HG02840 (cell line): Measurements from ENCODE around the gene NARS2.
"Not testable (repeated sequence)": the region's sequence is repeated elsewhere in the genome, so short reads cannot be mapped to it uniquely, and the experiment has no call there.

ENCODE experiments used
- ATAC-seq: cut with Tn5 transposase; IDR thresholded peaks from one replicate; pipeline ENCODE4 v1.9.1; 2021; ENCODE audit warnings: mild to moderate bottlenecking, moderate library complexity, moderate number of reproducible peaks; ENCODE audit not compliant: unreplicated experiment, low FRiP score

The NARS2 gene

DNA sequence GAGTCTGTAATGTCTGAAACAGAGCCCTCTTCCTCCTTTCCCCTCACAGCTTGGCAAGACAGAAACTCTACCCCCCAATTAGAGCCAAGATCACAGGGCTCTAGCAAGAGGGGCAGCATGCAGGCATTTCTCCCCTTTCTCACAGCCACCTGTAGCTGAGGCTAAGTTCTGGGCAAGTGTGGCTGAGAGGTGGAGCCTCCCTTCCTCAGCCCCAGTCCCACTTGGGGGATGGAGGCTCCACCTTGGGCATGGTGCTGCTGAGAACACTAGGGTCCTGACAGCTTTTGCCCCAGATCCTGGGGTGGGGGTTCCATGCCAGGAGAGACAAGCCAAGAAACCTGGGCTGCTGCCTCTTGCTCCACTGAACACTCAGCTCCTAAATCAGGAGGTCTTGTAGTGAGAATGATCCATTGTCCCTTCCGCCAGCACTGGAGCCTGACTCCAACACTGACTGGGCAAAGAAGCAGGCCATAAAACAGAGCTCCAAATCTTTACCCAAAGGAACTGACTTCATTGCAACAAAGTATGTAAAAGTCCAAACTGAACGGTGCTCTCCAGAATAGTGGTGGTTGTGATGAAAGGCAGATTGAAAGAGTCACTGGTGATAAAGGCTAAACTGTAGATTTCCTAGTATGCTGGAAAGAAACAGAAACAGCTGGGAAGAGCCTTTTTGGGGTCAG, 25.6 kb downstream of the NARS2 start:
- no peak for ATAC-seq

DNA sequence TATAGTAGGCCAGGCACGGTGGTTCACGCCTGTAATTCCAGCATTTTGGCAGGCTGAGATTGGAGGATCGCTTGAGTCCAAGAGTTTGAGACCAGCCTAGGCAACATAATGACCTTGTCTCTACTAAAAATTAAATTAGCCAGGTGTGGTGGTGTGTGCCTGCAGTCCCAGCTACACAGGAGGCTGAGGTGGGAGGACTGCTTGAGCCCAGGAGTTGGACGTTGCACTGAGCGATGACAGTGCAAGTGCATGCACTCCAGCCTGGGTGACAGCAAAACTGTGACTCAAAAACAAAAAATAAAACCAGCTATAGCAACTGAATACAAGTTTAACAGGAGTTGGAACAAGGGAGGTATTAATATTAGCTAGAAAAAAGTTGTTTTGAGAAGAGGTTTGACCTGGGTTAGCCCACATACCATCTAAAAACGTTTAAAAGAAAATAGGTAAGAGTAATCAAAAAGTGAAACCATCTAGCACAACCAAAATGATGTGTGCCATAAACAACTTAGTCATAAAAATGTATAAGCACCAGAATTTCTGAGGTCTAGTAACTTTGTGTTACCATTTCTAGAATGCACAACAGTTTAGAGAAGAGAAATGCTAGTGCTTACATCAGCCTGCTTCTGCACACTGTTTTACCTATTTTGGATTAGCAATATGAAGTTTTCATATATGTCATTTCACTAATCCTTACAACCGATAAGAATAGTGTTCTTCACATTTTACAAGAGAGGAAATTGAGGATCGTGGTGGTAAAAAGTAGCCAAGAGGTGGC, 26.5 kb downstream of the NARS2 start:
- no peak for ATAC-seq

- no peak for ATAC-seq
Observed at GRCh38 chr11:78542007-78542406, 32.7 kb downstream of the NARS2 start.

DNA sequence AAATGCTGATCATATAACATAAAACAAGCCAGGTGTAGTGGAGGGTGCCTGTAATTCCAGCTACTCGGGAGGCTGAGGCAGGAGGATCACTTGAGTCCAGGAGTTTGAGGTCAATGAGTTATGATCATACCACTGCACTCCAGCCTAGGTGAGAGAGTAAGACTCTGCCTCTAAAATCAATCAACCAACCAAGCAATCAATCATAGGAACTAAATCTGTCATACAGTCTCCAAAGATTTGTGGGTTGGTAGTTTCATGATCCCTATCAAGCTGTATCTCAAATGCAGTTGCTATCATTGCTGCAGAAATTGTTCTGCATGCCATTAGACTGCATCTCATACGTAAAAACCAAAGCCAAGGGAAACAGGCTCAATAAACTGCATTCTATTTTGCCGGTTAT, 33.1 kb downstream of the NARS2 start:
- no peak for ATAC-seq

DNA sequence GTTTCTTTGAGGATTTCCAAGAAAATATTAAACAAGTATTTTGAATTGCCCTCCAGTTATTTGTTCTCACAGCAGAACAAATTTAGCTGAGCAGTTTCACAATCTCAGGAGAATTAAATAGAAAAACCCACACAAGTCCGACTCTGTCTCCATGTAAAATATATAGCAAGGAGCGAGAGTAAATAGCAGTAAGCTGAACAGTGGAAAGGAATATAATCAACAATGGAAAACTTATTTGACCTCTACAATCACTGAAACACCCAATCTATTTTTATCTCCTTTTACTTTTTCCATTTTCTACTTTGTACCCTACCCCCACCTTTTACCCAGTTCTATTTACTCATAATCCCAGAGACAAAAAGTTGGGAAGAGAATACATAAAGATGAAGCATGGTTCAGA, 34.4 kb downstream of the NARS2 start:
- ATAC-seq, result no peak

- ATAC-seq, result no peak
Observed at GRCh38 chr11:78539506-78539905, 35.2 kb downstream of the NARS2 start.

DNA sequence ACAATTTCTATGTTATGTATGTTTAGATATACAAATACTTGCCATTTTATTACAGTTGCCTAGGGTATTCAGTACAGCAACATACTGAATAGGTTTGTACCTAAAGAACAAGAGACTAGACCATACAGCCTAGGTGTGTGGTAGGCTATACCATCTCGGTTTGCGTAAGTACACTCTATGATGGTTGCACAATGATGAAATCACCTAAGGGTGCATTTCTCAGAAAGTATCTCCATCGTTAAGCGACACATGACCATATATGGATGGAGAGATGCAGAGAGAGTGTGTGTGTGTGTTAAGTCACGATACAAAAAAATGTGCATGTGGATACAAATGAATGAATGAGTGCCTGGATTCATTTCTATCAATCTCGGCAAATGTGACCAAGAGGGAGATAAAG, 37.7 kb downstream of the NARS2 start:
- no peak for ATAC-seq

DNA sequence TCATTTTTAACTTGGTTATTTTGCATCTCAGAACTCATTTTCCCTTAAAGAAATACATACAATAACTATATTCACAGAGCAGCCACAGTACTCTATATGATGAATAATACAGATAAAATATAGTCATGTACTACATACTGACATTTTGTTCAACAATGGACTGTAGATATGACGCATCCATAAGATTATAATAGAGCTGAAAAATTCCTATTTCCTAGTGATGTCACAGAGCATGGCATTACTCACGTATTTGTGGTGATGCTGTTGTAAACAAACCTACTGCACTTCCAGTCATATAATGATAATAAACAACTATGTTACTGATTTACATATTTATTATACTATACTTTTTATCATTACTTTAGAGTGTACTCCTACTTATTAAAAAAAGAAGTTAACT, 38.7 kb downstream of the NARS2 start:
- no peak for ATAC-seq

DNA sequence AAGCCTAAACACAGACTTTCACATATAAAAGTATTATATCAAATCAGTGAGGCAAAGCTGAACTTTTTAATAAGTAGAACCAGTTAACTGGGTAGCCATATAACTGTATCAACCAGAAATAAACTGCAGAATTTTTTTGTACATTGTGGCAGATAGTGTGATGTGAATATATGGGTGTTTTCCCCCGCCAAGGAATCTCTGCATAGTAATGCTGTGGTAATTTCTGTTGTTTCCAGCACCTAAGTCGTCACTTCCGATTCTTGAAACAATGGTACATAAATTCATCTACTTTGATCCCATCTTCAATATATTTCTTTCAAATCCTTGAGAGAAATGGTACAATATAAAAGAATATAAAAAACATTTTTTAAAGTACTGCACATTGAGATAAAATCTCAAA, 39.6 kb downstream of the NARS2 start:
- no peak for ATAC-seq

DNA sequence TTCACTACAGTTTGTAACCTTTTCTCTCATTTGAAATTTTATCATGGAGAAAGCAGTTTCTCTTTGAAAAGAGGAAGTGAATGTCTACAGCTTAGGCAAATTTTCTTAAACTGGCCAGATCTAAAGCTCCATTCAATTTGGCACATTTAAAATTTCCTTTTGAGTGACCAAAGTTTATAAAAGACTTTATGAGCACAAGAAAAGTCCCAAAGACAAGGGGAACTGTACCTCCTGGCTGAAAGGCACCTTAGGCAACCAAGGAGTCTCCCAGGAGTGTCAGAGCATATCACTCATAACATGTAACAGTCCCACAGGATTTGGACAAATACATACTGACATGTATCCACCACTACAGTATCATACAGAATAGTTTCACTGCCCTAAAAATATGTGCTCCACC, 41.3 kb downstream of the NARS2 start:
- ATAC-seq, result peak; percentile 55

DNA sequence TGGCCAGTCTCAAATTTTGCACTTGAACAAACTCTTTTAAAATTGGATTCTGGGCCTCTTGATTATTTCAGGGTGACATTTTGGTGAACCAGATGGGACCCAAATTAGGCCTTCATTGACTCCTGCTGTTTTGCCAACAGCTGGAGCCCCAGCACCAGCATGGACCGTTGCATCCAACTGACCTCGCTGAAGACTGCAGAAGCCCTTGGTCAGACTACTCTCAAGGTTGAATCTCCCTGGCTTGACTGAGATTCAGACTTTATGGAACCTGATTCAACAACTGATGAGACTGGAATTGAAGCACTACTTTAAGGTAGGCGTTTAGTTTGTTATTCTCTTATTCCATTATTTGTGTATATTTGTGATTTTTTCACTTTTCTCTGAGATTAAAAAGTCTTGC, 41.7 kb downstream of the NARS2 start:
- peak; percentile 37 for ATAC-seq

DNA sequence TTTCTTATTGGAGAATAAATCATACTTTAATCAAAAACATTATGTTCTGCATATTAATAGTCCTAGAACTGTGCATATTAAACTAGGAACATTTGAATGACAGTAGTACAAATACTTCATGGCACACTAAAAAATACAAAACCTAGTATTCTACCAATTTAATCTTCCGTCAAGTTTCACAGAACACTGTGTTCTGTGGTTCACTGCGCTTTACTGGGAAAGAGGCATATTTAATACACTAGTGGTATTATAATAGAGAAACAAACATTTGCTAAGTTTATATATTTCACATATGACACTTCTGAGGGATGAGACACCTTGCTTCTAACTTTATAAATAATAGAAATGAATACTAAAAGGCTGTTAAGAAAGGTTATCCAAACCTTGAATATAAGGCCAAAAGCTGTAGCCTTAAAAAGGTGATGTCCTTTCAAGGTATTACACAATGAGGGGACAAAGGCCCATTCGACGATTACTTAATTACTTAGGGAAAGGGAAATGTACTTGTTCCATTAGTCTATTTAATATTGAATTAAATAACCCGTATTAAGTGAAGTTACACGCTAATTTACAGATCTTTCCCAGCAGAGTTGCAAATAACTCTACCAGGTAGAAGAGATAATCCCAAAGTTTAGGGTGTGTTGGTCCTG, 48.0 kb downstream of the NARS2 start:
- ATAC-seq, result no peak

- ATAC-seq, result no peak
Observed at GRCh38 chr11:78525720-78526119, 48.9 kb downstream of the NARS2 start.

GRCh38 chr11:78520230-78520629, 54.4 kb downstream of the NARS2 start:
- no peak for ATAC-seq

DNA sequence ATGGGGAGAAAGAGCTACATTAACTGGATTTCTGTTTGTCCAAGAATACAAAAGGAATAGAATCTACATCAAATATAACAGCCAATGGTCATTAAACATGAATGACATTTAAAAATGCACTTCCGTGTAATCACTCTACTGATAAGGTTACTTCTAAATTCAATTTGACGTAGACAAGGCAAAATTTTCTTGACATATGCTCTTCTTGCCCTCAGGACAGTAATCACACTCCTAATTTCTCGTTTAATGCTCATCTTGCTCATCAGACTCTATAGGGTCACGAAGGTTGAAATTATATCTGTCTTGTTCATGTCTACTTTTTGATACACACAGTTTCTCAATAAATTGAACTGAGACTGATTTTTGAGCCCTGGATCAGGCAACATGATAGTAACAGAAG, 58.4 kb downstream of the NARS2 start:
- no peak for ATAC-seq

DNA sequence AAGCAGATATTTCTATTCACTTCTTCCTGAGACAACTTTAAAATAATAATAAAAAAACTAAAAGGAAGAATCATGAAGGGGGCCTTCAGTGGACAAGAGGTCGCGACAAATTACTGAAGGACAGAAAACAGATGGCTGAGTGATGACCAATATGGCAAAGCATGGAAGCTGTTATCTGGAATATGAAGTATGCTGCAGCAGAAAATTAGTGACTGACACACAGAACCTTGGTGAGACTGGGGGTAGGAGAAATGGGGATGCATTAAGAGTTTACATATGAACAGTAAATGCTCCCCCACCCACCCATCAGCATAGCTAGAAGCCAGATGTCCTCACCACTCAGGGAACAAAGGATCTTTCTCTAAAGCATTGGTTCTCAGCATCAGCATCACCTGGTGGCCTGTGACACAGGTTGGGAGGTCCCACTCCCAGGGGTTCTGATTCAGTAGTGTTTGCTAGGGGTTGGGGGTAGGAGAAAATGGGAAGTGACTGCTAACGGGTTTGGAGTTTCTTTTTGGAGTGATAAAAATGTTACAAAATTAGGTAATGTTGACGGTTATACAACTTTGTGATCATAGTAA, 59.7 kb downstream of the NARS2 start:
- ATAC-seq, result no peak

- ATAC-seq, result not testable (repeated sequence)
Observed at GRCh38 chr11:78513085-78513484, 61.6 kb downstream of the NARS2 start.

GRCh38 chr11:78510597-78510996, 64.1 kb downstream of the NARS2 start:
- no peak for ATAC-seq

GRCh38 chr11:78510025-78510596, 64.6 kb downstream of the NARS2 start:
- no peak for ATAC-seq

DNA sequence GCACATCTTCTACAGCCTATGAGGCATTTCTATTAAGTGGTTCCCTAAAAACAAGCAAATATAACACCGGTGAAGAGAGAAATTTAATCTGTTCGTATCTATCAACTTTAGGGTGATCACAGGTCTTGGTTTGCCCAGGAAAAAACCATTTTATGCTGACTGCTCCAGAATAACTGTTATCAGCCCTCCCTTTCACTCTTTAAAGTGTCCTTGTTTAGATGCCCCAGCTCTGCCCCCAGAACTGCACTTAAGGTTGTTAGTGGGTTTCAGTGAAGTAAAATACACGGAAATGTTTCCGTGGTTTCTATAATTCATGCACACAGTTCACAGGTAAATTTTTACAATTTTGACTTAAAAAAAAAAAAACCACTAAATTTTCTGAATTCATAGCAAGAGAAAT, 70.0 kb downstream of the NARS2 start:
- no peak for ATAC-seq

DNA sequence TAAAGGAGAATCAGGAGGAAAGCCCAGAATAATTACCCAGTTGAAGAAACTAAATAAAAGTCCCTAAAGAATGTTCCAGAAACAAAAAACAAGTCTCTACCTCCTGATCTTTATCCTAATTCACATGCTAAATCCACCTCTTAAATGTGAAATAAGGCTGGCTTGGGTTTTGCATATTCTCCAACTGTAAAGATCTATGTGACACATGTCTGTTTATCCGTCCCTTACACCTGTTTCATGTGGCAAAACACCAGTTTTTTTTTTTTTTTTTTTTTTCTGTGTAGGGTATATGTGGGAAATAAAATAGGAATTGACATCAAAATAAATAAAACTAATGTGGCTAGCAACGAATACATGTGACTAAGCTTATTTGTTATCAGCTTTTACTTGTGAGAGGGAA, 70.5 kb downstream of the NARS2 start:
- no peak for ATAC-seq
